Measurements from ENCODE around the gene STK24. TPM values are rescaled to one million over a fixed set of nuclear protein-coding genes. Genes with fewer than 3 reads are reported as not detected.
A peak's percentile ranks its signal among the peaks of the same experiment; 100 is the strongest.

Gene STK24
- total RNA-seq, 6 experiments from 2014 or later: 72.2 to 89.8 (median 80.5) TPM

DNA sequence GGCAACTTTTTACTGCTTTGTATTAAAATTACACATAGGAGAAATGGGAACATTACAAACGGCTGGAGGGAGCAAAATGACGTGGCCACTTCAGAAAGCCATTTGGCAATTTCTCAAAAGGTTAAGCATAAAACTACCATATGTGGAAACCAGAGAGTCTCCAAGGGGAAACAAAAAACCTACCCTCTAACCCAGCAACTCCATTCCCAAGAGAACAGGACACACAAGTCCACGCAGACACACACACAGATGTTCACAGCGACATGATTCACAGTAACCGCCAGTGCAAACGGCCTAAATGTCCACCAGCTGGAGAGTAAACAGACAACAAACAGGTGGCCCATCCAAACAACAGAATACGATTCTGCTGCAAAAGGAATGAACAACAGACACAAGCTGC is 37.2 kb downstream of the STK24 start:
- peaks cover 89% of the 10 kb centered on the region for H3K4me1 Mint-ChIP-seq (ENCODE audit: low read depth)
- TF ChIP-seq, protein P1, sequence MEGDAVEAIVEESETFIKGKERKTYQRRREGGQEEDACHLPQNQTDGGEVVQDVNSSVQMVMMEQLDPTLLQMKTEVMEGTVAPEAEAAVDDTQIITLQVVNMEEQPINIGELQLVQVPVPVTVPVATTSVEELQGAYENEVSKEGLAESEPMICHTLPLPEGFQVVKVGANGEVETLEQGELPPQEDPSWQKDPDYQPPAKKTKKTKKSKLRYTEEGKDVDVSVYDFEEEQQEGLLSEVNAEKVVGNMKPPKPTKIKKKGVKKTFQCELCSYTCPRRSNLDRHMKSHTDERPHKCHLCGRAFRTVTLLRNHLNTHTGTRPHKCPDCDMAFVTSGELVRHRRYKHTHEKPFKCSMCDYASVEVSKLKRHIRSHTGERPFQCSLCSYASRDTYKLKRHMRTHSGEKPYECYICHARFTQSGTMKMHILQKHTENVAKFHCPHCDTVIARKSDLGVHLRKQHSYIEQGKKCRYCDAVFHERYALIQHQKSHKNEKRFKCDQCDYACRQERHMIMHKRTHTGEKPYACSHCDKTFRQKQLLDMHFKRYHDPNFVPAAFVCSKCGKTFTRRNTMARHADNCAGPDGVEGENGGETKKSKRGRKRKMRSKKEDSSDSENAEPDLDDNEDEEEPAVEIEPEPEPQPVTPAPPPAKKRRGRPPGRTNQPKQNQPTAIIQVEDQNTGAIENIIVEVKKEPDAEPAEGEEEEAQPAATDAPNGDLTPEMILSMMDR (IDR thresholded peaks at IDR 0.05): no peak
- peaks cover 13% of the 10 kb centered on the region for H3K36me3 Mint-ChIP-seq (ENCODE audit: low read depth)
- peak overlapping the region; percentile 63 for H3K4me3 Mint-ChIP-seq
- no peaks in the 10 kb centered on the region for H3K9me3 Mint-ChIP-seq
- H3K27ac Mint-ChIP-seq: peak overlapping the region; percentile 95
- peaks cover 5% of the 10 kb centered on the region; the same call in 1 of the 2 replicates for H3K27me3 Mint-ChIP-seq (ENCODE audit: insufficient read depth)
- DNase-seq: peak; percentile 44

DNA sequence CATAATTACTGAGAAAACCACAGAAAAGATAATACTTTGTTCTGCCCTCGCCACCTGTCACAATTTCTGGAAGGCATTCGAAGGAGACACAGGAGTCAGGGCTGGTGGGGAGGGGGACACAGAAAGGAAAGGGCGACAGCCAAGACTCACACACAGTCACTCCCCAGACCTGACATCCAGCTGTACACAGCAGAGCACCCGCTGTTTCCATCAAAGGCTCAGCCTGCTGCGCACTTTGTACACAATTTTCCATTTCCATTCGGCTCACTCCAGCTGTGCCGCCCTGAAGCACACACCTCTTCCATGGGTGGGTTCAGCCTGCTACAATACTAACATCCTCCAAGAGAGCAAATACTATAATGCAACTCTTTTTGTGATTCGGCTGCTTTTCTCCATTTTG is 38.0 kb downstream of the STK24 start:
- Mint-ChIP-seq H3K27ac (peak overlapping the region; percentile 10), H3K4me1 (ENCODE audit: low read depth) (peaks cover 89% of the 10 kb centered on the region), H3K9me3 (no peaks in the 10 kb centered on the region), H3K36me3 (ENCODE audit: low read depth) (peaks cover 13% of the 10 kb centered on the region), H3K27me3 (ENCODE audit: insufficient read depth) (peaks cover 5% of the 10 kb centered on the region; the same call in 1 of the 2 replicates), H3K4me3 (no peak overlapping the region)
- TF ChIP-seq, protein P1 (IDR thresholded peaks at IDR 0.05): no peak
- DNase-seq: no peak

DNA sequence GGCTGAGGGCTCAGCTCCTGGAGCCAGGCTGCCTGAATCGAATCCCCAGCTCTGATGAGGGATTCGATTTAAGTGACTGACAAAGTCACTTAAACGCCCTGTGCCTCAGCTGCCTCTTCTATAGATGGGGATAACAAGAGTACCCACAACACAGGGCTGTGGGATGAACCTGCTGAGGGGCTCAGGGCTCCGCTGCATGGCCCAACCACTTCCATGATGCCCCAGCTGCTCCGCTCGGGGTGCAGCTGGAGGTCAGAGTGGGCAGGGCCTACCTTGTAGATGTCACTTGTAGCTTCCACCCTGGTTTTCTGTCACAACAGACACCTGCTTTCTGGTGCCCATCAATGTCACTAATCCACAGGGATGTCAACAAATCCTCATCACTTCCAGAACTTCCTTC is 39.2 kb downstream of the STK24 start:
- H3K36me3 Mint-ChIP-seq (ENCODE audit: low read depth): peaks cover 13% of the 10 kb centered on the region
- H3K27me3 Mint-ChIP-seq (ENCODE audit: insufficient read depth): peaks cover 5% of the 10 kb centered on the region; the same call in 1 of the 2 replicates
- TF ChIP-seq, protein P1 (IDR thresholded peaks at IDR 0.05): no peak
- H3K4me1 Mint-ChIP-seq (ENCODE audit: low read depth): peaks cover 81% of the 10 kb centered on the region
- no peaks in the 10 kb centered on the region for H3K9me3 Mint-ChIP-seq
- H3K27ac Mint-ChIP-seq: no peak overlapping the region
- no peak overlapping the region for H3K4me3 Mint-ChIP-seq
- DNase-seq: no peak

DNA sequence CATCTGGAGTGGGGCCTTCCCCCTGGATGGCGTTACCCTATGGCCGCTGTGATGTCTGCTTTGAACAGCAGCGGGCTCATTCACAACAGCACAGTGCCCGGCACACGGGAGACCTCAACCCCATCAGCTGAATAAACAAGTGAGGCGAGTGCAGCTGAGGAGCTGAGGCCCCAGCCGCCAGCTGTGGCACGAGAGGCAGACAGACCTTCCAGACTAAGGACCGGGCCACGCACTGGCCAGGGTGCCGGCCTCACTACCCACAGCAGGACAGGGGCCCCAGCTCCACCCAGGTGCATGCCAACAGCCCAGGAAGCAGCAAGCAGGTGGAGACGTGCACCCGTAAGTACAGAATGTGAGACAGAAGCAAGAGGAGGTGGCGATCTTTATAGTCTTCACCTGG is 39.6 kb downstream of the STK24 start:
- Mint-ChIP-seq H3K4me1 (ENCODE audit: low read depth) (peaks cover 77% of the 10 kb centered on the region), H3K4me3 (no peak overlapping the region), H3K36me3 (ENCODE audit: low read depth) (peaks cover 13% of the 10 kb centered on the region), H3K27me3 (ENCODE audit: insufficient read depth) (peaks cover 4% of the 10 kb centered on the region; the same call in 1 of the 2 replicates), H3K9me3 (no peaks in the 10 kb centered on the region), H3K27ac (no peak overlapping the region)
- TF ChIP-seq, protein P1 (IDR thresholded peaks at IDR 0.05): no peak
- DNase-seq: no peak

DNA sequence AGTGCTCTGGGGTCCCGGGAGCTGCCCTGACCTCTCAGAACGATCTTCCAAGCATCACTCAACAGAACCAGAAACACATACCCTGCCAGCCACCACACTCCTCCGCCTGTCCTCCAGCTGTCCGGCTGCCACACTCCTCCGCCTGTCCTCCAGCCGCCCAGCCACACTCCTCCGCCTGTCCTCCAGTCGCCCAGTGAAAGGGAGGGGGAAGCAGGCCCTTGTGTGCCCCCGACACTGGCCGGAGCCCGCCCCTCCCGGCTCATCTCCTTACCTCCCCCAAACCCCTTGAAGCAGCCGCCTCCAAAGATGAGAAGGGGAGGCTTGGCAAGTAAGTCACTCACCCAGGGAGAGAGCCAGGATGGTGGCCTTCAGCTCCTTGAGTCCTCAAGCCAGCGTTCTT is 40.2 kb downstream of the STK24 start:
- Mint-ChIP-seq H3K9me3 (no peaks in the 10 kb centered on the region), H3K4me1 (ENCODE audit: low read depth) (peaks cover 71% of the 10 kb centered on the region), H3K36me3 (ENCODE audit: low read depth) (peaks cover 9% of the 10 kb centered on the region; the same call in 1 of the 2 replicates), H3K27ac (peak overlapping the region; percentile 38; the same call in 1 of the 2 replicates), H3K27me3 (ENCODE audit: insufficient read depth) (peaks cover 2% of the 10 kb centered on the region; the same call in 1 of the 2 replicates), H3K4me3 (no peak overlapping the region)
- DNase-seq: no peak
- TF ChIP-seq, protein P1 (IDR thresholded peaks at IDR 0.05): no peak
